Measurements from ENCODE around the gene ZNF771. TPM values are rescaled to one million over a fixed set of nuclear protein-coding genes. Genes with fewer than 3 reads are reported as not detected.

ZNF771 gene
- total RNA-seq, 1 donor from 2014 or later, result 21.4 TPM

DNA sequence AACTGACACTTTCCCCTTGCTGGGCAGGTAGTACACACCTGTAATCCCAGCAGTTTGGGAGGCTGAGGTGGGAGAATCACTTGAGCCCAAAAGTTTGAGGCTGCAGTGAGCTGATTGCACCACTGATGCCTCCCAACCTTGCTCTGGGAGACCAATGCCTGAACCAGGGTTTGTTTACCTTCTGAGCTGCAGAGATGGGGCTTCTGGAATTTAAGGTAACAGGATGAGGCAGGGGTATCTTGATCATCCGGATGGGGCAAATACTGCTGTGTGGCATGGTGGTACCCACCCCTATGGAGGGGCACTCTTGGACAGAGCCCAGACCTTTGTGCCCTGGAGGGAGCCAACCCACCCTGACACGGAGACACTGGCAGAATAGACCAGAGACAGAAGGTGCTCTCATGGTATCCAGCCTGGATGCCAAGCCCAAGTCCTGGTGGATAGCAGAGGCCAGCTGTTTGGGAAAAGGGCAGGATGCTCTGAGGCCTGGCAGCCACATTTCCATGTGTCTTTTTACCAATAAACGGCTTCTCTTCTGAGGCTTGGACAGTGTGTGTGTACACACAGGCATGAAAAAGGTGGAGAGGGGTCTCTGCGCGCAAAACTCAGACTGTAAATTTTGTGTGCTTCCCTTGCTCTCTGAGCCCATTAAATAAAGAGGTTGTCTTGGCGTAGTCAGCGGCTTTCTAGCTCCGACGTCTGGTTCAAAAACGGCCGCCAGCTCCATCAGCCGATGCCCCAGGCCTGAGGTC lies 7.8 kb upstream of the ZNF771 start:
- DNase-seq, result no peak

DNA sequence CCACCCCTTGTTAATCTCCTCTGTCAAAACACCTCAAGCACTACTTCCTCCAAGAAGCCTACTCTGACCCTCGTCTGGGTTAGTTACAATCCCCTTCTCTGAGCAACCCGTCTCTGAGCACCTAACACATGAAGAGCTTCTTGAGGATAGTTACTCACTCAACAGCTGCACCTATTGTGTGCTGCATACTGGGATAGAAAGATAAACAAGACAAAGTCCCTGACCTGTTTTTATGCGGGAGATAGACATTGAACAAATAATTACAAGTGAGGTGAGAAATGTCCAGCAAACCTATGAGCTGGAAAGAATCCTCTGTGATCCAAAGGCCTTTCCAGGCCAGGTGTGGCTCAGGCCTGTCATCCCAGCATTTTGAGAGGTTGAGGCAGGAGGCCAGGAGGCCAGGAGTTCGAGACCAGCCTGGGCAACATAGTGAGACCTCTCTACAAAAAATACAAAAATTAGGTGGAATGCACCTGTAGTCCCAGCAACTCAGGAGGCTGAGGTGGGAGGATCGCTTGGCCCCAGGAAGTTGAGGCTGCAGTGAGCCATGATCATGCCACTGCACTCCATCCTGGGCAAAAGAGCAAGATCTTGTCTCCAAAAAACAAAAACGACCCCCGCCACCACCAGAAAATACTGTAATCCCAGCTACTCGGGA lies 5.5 kb upstream of the ZNF771 start:
- no peak for DNase-seq

DNA sequence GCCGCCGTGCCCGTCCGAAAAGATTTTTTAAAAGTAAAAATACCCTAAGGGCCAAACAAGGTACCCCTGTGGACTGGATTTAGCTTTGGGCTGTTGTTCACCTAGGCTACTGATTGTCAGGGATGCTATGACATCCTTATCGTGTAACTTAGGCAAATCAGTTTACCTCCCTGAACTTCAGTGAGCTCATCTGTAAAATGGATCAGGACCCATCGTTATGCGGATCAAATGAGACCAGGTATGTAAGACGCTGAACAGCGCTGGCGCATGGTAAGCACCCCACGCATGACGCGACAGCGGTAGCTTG lies 658 bp upstream of the ZNF771 start:
- DNase-seq, result no peak

DNA sequence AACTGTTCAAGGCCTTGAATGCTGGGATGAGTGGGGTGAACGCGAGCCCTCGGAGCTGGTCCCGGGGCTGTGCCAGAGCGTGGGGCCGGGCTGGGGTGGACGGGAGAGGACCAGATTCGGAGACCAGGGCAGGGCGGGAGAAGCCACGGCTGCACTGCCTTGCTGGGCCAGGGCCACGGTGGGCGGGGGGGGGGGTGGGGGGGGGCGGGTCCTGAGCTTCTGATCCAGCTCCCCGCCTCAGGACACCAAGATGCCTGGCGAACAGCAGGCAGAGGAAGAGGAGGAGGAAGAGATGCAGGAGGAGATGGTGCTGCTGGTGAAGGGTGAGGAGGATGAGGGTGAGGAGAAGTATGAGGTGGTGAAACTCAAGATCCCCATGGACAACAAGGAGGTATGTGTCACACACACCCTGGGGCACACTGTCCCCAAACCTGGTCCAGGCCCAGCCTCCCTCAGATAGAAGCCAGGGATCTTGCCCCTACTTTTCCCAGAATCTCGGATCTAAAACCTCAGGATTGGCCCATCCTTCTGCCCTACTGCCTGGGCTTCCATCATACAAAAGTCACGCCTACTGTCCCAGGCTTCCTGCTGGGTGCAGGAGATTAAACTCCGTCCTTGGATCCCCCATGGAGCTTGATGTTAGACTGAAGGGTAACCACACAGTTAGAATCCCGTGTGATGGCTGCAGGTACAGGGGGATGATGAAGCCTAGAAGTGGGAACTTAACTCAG lies 563 bp downstream of the ZNF771 start:
- DNase-seq, result no peak

DNA sequence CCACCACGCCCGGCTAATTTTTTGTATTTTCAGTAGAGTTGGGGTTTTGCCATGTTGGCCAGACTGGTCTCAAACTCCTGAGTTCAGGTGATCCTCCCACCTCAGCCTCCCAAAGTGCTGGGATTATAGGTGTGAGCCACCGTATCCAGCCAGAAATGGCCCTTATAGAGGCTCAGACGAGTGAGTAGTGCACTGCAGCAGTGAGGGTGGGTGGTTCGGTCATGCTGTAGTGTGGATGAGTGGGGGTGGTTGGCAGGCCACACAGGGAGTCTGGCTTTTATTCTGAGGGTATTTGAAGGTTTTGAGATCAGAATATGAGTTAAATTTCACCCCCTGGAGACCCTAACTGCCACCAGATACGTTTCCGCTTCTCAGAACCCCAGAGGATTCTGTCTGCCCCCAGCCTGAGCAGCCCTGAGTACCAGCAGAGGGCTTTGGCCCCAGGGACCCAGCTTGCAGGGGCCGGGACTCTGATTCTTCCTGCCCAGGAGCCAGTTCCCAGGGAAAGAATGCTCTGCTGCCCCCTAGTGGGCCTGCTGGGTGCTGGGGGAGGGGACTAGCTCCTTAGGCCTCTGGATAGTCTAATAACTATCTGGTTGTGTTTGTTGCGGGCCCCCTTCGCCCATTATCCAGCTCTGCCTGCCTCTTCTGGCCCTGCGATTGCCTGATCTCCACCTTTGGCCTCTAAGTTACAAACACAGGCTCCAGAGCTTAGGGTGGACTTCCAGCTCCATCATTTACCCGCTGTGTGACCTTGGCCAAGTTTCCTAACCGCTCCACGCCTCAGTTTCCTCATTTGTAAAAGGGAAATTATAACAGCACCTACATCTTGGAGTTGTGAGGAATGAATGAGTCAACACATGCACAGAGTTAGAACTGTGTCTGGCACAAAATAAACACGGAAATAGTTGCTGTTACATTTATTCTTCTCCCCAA lies 2.0 kb downstream of the ZNF771 start:
- DNase-seq, result peak; percentile 94

DNA sequence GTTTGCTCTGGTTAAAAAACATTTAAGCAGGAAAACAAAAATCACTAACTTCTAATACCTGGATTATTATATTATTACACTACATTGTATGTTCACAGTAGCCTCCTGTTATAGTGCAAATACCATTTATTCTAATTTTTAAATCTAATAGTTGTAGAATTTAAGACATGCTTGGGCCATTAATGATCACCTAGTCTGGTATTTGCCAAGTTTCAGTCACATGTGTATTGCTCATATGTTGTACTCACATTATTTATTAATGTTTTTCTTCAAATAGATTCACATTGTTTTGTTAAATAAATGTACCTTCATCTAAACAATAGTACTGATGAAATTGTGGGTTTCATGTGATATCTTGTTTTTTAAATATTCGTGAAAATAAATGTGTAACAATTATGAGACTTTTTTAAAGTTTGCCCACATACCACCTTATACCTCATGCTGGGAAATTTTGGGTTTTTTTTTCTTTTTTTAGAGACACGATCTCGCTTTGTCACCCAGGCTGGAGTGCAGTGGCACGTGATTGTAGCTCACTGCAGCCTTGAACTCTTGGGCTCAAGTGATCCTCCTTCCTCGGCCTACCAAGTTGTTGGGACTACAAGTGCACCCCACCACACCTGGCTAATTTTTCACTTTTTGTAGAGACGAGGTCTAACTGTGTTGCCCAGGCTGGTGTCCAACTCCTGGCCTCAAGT lies 5.9 kb downstream of the ZNF771 start:
- DNase-seq, result no peak

DNA sequence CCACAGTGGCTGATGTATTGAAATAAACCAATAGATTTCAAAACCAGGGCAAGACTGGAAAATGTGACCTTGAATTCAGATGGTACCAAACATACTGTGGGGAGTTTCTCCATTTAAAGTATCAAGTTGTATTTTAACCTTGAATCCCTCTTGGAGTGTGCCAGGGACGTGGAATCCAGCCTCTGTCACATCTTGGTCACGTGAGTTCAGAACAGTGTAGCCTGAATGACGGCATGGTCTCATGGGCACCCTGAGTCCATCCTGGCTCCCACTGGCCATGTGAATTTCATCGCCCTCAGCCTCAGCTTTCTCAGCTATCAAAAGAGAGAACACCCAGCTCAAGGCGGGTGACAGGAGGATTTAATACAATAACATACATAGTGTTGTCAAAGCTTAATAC lies 6.8 kb downstream of the ZNF771 start:
- DNase-seq, result no peak

DNA sequence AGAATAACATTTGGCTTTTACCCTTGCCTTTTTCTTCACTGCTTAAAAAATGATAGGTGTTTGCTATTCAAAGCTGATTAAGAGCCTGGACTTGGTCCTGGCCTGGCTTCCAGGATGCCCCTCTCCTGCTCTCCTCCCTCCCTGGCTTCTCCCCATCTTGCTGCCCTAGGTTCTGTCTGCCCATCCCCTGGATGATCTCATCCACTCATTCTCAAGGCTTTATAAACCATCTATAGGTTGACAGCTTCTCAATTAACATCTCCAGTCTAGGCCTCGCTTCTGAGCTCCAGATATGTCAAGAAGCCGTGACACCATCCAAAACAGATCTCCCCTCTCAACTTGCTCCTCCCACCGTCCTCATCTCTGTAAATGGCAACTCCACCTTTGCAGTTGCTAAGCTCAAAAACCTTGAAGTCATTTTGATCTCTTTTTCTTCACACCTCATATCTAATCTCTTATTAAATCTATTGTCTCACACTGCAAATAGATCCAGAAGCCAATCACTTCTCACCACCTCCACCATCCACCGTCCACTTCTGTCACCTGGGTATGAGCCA lies 8.7 kb downstream of the ZNF771 start:
- no peak for DNase-seq

DNA sequence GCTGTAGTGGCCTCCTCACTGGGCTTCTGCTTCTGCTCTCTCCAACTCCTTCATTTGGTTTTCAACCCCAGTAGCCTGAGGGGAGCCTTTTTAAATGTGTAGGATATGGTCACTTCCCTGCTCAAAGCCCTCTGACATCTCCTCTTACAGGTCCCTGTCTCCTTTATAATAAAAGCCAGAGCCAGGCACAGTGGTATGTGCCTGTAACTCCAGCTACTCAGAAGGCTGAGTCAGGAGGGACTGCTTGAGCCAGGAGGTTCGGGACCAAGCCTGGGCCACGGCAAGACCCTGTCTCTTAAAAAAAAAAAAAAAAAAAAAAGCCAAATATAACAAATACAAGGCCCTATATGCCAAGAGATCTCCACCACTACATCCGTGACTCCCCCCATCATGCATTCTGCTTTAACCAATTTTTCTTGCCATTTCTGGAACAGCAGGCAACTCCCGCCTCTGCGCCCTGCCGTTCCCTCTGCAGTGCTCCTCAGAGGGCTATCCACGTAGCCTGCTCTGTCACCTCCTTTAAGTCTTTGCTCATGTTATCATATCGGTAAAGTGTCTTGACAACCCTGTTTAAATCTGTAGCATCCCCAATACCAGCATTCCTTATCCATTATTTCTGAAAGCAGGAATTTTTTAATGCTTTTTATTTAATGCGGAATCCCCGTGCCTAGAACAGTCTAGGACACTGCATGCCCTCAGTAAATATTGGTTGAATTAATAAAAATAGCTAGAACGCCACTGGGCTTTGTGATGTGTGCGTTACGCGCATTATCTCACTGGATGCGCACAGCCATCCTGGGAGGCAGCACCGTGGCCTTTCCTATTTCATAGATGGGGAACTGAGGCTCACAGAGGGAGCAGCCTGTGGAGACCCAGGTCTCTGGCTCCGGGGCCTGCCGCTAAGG lies 9.5 kb downstream of the ZNF771 start:
- no peak for DNase-seq

DNA sequence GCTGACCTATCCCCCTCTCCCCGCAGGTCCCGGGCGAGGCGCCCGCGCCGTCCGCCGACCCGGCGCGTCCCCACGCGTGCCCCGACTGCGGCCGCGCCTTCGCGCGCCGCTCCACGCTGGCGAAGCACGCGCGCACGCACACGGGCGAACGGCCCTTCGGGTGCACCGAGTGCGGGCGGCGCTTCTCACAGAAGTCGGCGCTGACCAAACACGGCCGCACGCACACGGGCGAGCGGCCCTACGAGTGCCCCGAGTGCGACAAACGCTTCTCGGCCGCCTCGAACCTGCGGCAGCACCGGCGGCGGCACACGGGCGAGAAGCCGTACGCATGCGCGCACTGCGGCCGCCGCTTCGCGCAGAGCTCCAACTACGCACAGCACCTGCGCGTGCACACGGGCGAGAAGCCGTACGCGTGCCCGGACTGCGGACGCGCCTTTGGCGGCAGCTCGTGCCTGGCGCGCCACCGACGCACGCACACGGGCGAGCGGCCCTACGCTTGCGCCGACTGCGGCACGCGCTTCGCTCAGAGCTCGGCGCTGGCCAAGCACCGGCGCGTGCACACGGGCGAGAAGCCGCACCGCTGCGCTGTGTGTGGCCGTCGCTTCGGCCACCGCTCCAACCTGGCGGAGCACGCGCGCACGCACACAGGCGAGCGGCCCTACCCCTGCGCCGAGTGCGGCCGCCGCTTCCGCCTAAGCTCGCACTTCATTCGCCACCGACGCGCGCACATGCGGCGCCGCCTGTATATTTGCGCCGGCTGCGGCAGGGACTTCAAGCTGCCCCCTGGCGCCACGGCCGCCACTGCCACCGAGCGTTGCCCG lies 10.3 kb downstream of the ZNF771 start:
- peak; percentile 98 for DNase-seq

DNA sequence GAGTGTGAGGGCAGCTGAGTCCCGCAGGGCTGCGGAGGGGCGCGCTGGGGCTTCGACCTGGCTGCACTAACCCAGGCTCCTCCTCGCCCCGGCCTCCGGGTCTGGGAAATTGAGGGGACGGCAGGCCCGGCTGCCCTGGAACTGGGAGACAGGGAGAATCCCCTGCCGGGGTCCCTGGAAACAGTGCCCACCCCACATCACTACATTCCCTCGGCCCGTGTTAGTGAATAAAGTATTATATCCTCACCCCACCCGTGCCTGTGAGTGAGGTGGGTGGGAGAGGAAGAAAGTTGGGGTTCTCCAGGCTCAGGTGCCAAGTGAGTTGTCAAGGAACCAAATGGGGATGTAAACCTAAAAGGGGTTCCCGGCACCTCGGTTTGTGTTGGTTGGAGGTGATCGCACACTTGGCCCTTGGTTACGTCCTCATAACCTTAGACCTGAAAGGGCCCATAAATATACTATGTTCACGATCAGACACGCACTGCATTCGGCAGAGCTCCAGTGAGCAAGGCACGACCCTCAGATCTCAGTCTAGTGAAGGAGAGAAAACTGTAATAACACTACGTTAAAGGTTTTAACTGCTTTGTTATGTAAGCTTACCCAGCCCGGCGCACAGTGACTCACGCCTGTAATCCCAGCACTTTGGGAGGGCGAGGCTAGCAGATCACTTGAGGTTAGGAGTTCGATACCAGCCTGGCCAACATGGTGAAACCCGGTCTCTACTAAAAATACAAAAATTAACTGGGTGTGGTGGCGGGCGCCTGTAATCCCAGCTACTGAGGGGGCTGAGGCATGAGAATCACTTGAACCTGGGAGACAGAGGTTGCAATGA lies 11.2 kb downstream of the ZNF771 start:
- no peak for DNase-seq

DNA sequence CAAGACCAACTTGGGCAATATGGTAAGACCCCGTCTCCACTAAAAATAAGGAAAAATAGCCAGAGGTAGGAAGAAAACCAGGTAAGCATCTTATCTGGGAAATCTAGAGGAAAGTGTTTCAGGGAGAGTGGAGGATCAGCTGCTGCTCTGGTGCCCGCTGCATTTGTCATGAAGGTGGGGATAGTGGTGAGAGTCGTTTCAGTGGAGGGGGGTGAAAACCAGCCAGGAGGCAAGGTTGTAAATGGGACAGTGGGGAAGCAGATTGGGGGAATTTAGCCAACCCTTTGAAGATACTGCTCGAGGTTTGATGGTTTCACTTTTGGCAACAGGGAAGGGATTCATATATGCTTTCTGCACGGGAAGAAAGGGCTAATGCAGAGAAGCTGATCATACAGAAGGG lies 13.6 kb downstream of the ZNF771 start:
- no peak for DNase-seq

DNA sequence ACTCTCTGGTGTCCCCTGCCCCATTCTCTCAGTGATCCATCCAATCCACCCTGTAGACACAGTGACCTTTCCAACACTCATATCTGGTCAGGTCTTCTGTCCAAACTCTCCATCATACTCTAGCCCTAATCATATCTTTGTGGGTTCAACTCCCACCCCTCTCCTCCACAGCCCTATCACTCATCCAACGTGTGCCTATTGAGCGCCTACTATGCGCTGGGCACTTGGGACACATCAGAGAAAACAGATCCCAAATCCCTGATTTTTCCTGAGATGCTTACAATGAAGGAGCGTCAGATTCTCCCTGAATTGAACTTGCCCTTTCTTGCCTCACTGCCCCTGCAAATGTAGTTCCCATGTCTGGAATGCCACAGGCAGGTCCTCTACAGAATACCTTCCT lies 20.6 kb downstream of the ZNF771 start:
- DNase-seq, result no peak

DNA sequence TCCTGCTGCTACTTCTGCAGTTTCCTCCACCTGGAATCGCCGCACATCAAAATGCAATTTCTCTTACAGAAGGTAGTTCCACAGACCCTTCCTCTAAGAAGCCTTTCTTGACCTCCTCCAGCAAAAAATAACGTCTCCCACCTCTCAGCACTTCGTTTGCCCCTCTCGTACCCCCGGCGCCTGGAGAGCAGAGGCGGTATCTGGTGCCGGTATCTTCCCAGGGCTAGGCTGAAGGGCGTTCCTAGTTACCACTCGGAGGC lies 21.9 kb downstream of the ZNF771 start:
- DNase-seq, result no peak

DNA sequence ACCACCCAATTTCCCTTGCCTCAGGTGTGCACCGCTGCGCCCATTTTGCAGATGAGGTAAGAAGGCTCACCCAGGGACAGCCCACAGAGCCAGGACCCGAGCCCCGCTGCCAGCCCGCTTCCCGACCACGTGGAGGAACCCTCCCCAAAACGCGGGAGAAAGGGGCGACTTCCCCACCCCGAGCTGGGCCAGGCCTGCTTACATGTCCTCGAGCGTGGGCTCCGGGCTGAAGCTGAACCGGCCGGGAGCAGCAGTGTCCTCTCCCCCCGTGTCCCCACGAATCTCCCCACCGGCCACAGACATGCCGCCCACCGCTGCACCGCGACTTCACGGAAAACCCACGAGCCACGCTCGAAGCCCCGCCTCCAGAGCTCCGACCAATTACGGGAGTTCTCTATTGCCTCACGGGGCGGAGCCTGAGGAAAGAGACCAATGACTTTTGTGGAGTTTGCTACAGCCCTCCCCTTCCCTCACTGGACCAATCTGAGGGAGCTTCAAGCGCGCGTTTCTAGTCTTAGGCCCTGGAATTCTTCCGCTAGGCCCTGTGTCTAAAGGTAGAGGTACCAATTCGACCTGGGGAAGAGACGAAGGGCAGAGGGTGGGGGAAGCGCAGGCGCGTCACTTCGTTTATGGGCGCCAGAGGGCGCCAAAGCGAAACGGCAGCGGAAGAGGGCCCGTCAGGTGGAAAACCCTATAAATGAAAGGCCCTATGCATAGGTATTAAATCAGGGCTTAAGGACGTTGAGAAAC lies 22.4 kb downstream of the ZNF771 start, which contains the start of gene DCTPP1:
Gene DCTPP1, minus strand, starts transcription at position 353 of the 750 bp plus-strand sequence. Its CDS starts 50 bp downstream, at position 303.
- peak; percentile 99 for DNase-seq

DNA sequence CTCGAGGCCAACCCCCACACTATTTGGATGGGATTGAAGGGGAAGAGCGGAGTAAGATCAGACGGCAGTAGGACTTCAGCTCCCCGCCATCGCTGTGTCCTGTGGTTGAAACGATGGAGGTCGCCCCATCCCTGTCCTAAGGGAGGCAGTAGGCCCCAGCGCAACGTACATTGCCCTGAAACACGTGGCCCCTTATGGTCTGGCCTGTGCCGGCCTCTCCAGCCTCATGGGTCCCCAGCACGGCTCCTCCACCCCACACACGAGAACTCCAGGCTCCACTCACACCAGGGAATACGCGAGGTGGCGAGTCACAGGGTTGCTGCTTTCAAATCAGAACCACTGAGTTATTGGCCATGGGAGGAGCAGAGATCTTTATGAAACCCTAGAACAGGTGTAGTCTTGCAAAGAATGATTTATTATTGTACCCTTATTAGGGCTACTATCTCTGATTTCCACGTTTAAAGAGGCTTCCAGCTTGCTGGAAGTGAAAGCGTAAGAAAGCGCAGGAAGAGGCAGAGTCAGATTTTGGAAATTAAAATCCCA lies 23.1 kb downstream of the ZNF771 start:
- no peak for DNase-seq

DNA sequence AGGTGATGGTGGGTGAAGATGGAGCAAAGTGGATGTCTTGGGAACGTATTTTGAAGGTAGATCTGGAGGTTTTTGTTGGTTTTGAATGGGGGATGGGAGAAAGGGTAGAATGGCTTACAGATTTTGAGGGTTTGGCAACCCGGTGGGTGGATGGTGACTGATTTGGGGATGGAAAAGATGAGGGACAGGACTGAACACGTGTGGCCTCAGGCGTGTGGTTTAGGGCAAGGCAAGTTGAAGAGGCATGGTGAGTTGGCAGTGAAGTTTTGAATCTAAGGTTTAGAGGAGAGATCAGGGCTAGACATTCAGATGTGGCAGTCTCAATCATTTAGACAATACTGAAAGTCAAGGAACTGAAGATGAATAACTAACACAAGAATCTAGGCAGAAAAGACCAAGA lies 27.4 kb downstream of the ZNF771 start:
- DNase-seq, result no peak

DNA sequence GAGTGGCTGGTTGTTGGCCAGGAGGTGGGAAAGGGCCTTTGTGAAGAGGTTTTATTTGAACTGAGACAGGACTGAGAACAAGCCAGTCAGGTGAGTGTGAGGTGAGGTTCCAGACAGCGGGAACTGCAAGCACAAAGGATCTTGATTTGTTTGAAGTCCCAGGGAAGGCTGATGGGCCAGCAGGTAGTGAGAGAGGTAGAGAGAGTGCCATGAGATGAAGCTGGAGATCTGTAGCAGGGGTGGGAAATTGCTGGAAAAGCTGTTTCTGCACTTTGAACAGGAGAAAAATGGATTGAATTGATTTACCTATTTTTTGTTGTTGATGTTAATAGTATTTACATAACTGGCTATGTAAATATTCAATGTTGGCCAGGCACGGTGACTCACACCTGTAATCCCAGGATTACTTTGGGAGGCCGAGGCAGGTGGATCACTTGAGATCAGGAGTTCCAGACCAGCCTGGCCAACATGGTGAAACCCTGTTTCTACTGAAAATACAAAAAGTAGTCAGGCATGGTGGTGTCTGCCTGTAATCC lies 30.2 kb downstream of the ZNF771 start:
- no peak for DNase-seq

All from dermis blood vessel endothelial cell (primary cell).